OCI-LY1 (cell line): ENCODE results near the gene PLEKHJ1.

Experiments used
- EZH2 ChIP-seq: fragments of 200-600 bp; sonication (generic), shearing (Covaris generic); IDR thresholded peaks from 2 replicates; pipeline ENCODE4 v1.8.0; 2017; ENCODE audit warnings: borderline replicate concordance, mixed run types, mild to moderate bottlenecking, antibody characterized with exemption, low read length, moderate library complexity, mixed read lengths
- TF ChIP-seq, protein P1 (sequence below): fragments of 200-600 bp; sonication (generic), shearing (Covaris generic); IDR thresholded peaks from 2 replicates; pipeline ENCODE4 v1.5.1; 2017; ENCODE audit warnings: mild to moderate bottlenecking, antibody characterized with exemption, low read length, moderate library complexity, mixed read lengths

DNA sequence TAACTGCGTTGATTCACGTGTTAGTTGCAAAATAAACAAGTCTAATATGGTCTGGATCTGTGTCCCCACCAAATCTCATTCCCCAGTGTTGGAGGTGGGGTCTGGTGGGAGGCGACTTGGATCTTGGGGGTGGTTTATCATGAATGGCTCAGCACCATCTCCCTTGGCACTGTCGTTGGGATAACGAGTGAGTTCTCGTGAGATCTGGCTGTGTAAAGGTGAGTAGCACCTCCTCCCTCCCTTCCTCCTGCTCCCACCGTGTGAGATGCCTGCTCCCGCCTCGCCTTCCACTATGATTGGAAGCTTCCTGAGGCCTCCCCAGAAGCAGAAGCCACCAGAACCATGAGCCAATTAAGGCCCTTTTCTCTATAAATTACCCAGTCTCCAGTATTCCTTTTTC lies 41.0 kb upstream of the PLEKHJ1 start:
- no peak for TF ChIP-seq EZH2
- TF ChIP-seq, protein P1, sequence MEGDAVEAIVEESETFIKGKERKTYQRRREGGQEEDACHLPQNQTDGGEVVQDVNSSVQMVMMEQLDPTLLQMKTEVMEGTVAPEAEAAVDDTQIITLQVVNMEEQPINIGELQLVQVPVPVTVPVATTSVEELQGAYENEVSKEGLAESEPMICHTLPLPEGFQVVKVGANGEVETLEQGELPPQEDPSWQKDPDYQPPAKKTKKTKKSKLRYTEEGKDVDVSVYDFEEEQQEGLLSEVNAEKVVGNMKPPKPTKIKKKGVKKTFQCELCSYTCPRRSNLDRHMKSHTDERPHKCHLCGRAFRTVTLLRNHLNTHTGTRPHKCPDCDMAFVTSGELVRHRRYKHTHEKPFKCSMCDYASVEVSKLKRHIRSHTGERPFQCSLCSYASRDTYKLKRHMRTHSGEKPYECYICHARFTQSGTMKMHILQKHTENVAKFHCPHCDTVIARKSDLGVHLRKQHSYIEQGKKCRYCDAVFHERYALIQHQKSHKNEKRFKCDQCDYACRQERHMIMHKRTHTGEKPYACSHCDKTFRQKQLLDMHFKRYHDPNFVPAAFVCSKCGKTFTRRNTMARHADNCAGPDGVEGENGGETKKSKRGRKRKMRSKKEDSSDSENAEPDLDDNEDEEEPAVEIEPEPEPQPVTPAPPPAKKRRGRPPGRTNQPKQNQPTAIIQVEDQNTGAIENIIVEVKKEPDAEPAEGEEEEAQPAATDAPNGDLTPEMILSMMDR, result no peak
